ENCODE data around the gene PCP2.

Gene PCP2

GRCh38 chr19:7641290-7642276 is 8.1 kb upstream of the PCP2 start:
- intact Hi-C loops (cut with DNase I), result no loop called here
- DNase-seq, result no peak

- intact Hi-C loops (cut with DNase I), result no loop called here
- no peak for DNase-seq
Measured at GRCh38 chr19:7640803-7641202, 7.3 kb upstream of the PCP2 start.

GRCh38 chr19:7639863-7640348 is 6.4 kb upstream of the PCP2 start:
- intact Hi-C loops (cut with DNase I), result no loop called here
- no peak for DNase-seq

GRCh38 chr19:7638802-7639465 is 5.4 kb upstream of the PCP2 start:
- no peak for DNase-seq
- intact Hi-C loops (cut with DNase I), result no loop called here

GRCh38 chr19:7637374-7638256 is 4.1 kb upstream of the PCP2 start:
- no peak for DNase-seq
- intact Hi-C loops (cut with DNase I), result no loop called here

GRCh38 chr19:7636691-7637373 is 3.3 kb upstream of the PCP2 start, which contains the start of gene STXBP2:
TSS of gene STXBP2 (plus strand) at chr19:7637110. CDS start at chr19:7637150, 40 bp downstream.
- no peak for DNase-seq
- intact Hi-C loops (cut with DNase I), result no loop called here

GRCh38 chr19:7636317-7636690 is 2.8 kb upstream of the PCP2 start:
- DNase-seq, result no peak
- intact Hi-C loops (cut with DNase I), result no loop called here

GRCh38 chr19:7635670-7636069 is 2.2 kb upstream of the PCP2 start:
- intact Hi-C loops (cut with DNase I), result no loop called here
- DNase-seq, result no peak

- intact Hi-C loops (cut with DNase I), result no loop called here
- DNase-seq, result no peak
Measured at GRCh38 chr19:7632340-7633203, 947 bp downstream of the PCP2 start.

- no peak for DNase-seq
- intact Hi-C loops (cut with DNase I), result no loop called here
Measured at GRCh38 chr19:7631577-7631976, 1.9 kb downstream of the PCP2 start.

- intact Hi-C loops (cut with DNase I), result no loop called here
- peak; percentile 95 to 100 (median 97) for DNase-seq
Measured at GRCh38 chr19:7629347-7630054, 4.0 kb downstream of the PCP2 start, which contains the start of the genes PET100 and XAB2. TSS of gene PET100 (plus strand) at chr19:7629793. CDS start at chr19:7629834, 41 bp downstream. TSS of gene XAB2 (minus strand) at chr19:7629545. CDS start at chr19:7629527, 18 bp downstream.

- DNase-seq, result no peak
- intact Hi-C loops (cut with DNase I), result no loop called here
Measured at GRCh38 chr19:7628589-7629311, 4.8 kb downstream of the PCP2 start.

GRCh38 chr19:7627166-7627565 is 6.4 kb downstream of the PCP2 start:
- no peak for DNase-seq
- intact Hi-C loops (cut with DNase I), result no loop called here

- intact Hi-C loops (cut with DNase I), result no loop called here
Measured at GRCh38 chr19:7625763-7626372, 7.7 kb downstream of the PCP2 start.

GRCh38 chr19:7624810-7625209 is 8.7 kb downstream of the PCP2 start:
- no peak for DNase-seq
- intact Hi-C loops (cut with DNase I), result no loop called here

More at GRCh38 chr19:7625763-7626372, 7.7 kb downstream of the PCP2 start:
- no peak for DNase-seq

GRCh38 chr19:7623725-7624603 is 9.6 kb downstream of the PCP2 start:
- intact Hi-C loops (cut with DNase I), result no loop called here

More at GRCh38 chr19:7623725-7624603, 9.6 kb downstream of the PCP2 start:
- no peak for DNase-seq

Measured in posterior cingulate gyrus (tissue), 11 donors.